Measurements from ENCODE around the gene ZSCAN22.

DNA sequence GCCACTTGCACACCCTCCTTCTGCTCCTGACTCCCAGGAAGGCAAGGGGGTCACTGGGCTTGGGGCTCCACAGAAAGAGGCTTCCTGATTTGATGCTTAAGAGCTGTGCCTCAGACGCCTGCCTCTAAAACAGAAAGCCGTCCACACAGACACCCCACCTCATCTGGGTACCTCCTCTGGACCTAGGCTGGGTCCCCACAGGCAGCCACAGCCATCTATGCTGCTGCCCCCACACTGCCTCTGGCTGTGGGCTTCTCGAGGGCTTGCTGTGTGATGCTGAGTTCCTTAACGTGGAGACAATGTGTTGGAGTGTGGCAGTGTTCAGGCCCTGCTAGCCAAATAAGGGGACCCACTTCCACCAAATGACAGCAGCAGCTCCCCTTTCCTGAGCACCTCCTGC, 8.5 kb upstream of the ZSCAN22 start:
- TF ChIP-seq EZH2 (IDR thresholded peaks at IDR 0.05; ENCODE audit: borderline replicate concordance, insufficient read depth, low read depth, low read length, poor library complexity, severe bottlenecking), result no peak
- TF ChIP-seq, protein P1, sequence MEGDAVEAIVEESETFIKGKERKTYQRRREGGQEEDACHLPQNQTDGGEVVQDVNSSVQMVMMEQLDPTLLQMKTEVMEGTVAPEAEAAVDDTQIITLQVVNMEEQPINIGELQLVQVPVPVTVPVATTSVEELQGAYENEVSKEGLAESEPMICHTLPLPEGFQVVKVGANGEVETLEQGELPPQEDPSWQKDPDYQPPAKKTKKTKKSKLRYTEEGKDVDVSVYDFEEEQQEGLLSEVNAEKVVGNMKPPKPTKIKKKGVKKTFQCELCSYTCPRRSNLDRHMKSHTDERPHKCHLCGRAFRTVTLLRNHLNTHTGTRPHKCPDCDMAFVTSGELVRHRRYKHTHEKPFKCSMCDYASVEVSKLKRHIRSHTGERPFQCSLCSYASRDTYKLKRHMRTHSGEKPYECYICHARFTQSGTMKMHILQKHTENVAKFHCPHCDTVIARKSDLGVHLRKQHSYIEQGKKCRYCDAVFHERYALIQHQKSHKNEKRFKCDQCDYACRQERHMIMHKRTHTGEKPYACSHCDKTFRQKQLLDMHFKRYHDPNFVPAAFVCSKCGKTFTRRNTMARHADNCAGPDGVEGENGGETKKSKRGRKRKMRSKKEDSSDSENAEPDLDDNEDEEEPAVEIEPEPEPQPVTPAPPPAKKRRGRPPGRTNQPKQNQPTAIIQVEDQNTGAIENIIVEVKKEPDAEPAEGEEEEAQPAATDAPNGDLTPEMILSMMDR (IDR thresholded peaks at IDR 0.05), result no peak

Measured in B cell (primary cell).